ENCODE results near the gene CCND2. TPM values are rescaled to one million over a fixed set of nuclear protein-coding genes. Genes with fewer than 3 reads are reported as not detected.

Gene CCND2
- total and polyA plus RNA-seq, 3 donors from 2014 or later, result 7.9 to 21.3 (median 19.9) TPM

DNA sequence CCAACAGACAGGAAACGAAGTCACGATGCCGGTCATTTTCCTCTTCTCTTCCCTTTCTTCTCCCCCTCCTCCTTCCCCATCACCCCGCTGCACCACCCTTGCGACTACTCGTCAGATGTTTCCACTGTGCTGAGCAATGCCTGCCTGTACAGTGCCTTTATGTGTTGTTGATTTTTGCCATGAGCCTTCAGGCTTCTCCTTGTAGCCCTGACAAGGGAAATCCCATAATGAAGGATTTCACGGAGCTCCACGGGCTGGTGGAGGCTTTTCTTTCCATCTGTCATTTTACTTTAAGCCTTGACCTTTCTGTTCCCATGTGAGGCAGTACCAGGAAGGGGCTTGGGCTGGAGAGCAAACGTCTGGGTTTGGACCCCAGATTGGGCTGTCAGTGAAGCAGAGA lies 28.7 kb upstream of the CCND2 start:
- Histone ChIP-seq H3K4me3 (no peak overlapping the region), H3K27me3 (no peaks in the 10 kb centered on the region), H3K9me3 (no peaks in the 10 kb centered on the region), H3K36me3 (ENCODE audit: low read depth, missing control alignments) (no peaks in the 10 kb centered on the region), H3K4me1 (no peaks in the 10 kb centered on the region), H3K27ac (no peak overlapping the region)
- intact Hi-C loops (cut with DNase I; ENCODE audit: low total_unique reads), result no loop called here
- no peak for DNase-seq
- 73 to 82% methylated on average over 9 of the region's 9 CpGs for WGBS, 2 donors
- no peak for TF ChIP-seq POLR2A (IDR thresholded peaks at IDR 0.05)
- TF ChIP-seq, protein P1, sequence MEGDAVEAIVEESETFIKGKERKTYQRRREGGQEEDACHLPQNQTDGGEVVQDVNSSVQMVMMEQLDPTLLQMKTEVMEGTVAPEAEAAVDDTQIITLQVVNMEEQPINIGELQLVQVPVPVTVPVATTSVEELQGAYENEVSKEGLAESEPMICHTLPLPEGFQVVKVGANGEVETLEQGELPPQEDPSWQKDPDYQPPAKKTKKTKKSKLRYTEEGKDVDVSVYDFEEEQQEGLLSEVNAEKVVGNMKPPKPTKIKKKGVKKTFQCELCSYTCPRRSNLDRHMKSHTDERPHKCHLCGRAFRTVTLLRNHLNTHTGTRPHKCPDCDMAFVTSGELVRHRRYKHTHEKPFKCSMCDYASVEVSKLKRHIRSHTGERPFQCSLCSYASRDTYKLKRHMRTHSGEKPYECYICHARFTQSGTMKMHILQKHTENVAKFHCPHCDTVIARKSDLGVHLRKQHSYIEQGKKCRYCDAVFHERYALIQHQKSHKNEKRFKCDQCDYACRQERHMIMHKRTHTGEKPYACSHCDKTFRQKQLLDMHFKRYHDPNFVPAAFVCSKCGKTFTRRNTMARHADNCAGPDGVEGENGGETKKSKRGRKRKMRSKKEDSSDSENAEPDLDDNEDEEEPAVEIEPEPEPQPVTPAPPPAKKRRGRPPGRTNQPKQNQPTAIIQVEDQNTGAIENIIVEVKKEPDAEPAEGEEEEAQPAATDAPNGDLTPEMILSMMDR (IDR thresholded peaks at IDR 0.05), result no peak

DNA sequence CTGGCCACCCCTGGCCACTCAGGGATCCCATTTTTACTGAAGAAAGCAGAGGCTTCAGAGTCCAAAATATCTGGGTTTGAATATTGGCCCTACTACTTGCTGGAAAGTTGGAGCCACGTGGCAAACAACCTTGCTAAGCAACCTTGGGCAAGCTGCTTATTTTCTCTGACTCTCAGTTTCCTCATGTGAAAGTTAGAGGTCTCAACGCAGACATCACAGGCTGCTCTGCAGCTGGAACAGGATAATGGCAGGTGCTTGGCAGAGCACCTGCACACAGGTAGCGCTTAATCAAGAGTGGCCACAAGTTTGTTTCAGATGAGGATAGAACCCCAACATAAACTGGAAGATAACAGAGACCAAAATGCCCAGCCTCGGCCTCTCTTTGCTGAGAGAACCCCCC lies 28.1 kb upstream of the CCND2 start:
- TF ChIP-seq, protein P1 (IDR thresholded peaks at IDR 0.05), result no peak
- TF ChIP-seq POLR2A (IDR thresholded peaks at IDR 0.05), result no peak
- H3K4me3 ChIP-seq, result no peak overlapping the region
- DNase-seq, result no peak
- H3K4me1 ChIP-seq, result no peaks in the 10 kb centered on the region
- H3K27me3 ChIP-seq, result no peaks in the 10 kb centered on the region
- 81 to 93% methylated on average over 4 of the region's 4 CpGs for WGBS, 2 donors
- H3K9me3 ChIP-seq, result no peaks in the 10 kb centered on the region
- intact Hi-C loops (cut with DNase I; ENCODE audit: low total_unique reads), result no loop called here
- H3K36me3 ChIP-seq (ENCODE audit: low read depth, missing control alignments), result no peaks in the 10 kb centered on the region
- H3K27ac ChIP-seq, result no peak overlapping the region

DNA sequence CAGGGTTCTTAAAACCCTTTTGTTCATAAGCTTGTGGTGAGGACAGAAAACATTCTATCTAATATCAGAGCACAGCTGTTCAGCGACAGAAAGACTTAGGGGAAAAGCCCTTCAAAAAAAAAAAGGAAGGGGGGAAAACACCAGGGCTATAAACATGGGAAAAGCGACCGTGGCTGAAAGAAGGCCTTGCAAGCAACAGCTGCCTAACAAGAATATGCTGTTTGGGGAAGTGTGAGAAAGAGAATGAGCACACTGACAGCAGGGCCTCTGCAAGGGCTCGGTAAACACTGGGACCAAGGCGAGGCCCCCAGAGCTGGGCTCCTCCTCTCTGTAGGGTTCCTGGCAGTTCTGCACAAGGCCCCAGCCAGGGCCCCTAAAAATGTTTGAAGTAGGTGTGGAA lies 27.4 kb upstream of the CCND2 start:
- intact Hi-C loops (cut with DNase I; ENCODE audit: low total_unique reads), result no loop called here
- TF ChIP-seq, protein P1 (IDR thresholded peaks at IDR 0.05), result no peak
- no peak for TF ChIP-seq POLR2A (IDR thresholded peaks at IDR 0.05)
- no peak for DNase-seq
- Histone ChIP-seq H3K27me3 (no peaks in the 10 kb centered on the region), H3K36me3 (ENCODE audit: low read depth, missing control alignments) (no peaks in the 10 kb centered on the region), H3K4me1 (no peaks in the 10 kb centered on the region), H3K4me3 (no peak overlapping the region), H3K9me3 (no peaks in the 10 kb centered on the region), H3K27ac (no peak overlapping the region)
- 52 to 64% methylated on average over 5 of the region's 5 CpGs for whole genome bisulfite sequencing, 2 donors

DNA sequence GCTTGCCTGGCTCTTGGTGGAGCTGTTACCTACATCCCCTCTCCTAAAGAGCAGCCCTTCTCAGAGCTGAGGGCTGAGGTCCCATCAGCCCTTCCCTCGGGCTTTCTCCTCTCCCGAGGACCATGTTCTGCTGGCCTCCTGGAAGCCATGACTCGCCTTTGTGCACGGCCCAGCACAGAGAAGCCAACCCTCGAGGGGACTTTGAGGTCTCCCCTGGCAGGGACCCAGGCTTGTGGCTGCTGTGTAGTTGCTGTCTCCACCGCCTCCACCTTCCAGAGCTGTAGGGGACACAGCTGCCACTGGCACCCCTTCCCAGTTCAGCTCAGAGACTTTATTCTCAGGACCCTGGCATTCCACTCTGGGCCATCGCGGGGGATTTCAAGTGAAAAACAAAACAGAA lies 22.9 kb upstream of the CCND2 start:
- H3K27ac ChIP-seq, result no peak overlapping the region
- no peaks in the 10 kb centered on the region for H3K27me3 ChIP-seq
- H3K4me3 ChIP-seq, result no peak overlapping the region
- WGBS, 2 donors, result 80 to 84% methylated on average over 8 of the region's 8 CpGs
- intact Hi-C loops (cut with DNase I; ENCODE audit: low total_unique reads), result no loop called here
- no peak for DNase-seq
- no peaks in the 10 kb centered on the region for H3K9me3 ChIP-seq
- TF ChIP-seq POLR2A (IDR thresholded peaks at IDR 0.05), result no peak
- TF ChIP-seq, protein P1 (IDR thresholded peaks at IDR 0.05), result no peak
- H3K4me1 ChIP-seq, result no peaks in the 10 kb centered on the region
- no peaks in the 10 kb centered on the region for H3K36me3 ChIP-seq (ENCODE audit: low read depth, missing control alignments)

DNA sequence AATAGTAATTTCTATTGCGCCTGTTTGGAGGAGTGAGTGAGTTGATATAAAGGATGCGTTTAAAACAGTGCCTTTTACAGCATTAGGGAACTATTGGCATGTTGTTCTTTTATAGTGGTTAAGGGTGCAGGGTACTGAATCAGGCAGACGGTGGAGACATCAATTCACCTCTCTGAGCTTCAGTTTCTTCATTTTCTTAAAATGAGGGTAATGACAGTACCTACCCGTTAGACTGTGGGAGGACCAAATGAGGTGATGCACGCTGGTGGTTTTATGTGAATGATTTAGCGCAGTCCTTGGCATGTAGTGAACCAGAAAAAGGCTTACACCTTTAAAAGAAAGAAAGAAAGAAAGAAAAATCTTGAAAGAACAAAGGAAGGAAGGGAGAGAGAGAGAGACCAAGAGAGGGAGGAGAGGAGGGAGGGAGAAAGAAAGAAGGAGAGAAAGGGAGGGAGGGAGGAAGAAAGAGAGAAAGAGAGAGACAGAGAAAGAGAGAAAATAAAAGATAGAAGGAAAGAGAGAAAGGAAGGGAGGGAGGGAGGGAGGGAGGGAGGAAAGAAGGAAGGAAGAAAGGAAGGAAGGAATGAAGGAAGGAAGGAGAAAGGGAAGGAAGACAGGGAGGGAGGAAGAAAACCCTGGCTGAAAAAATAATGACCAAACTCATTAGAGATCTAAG lies 22.2 kb upstream of the CCND2 start:
- 78 to 80% methylated on average over 6 of the region's 6 CpGs for WGBS, 2 donors
- no peaks in the 10 kb centered on the region for H3K27me3 ChIP-seq
- no peak for TF ChIP-seq POLR2A (IDR thresholded peaks at IDR 0.05)
- TF ChIP-seq, protein P1 (IDR thresholded peaks at IDR 0.05), result no peak
- H3K36me3 ChIP-seq (ENCODE audit: low read depth, missing control alignments), result no peaks in the 10 kb centered on the region
- DNase-seq, result no peak
- H3K4me1 ChIP-seq, result no peaks in the 10 kb centered on the region
- intact Hi-C loops (cut with DNase I; ENCODE audit: low total_unique reads), result no loop called here
- H3K9me3 ChIP-seq, result no peaks in the 10 kb centered on the region
- H3K27ac ChIP-seq, result no peak overlapping the region
- H3K4me3 ChIP-seq, result no peak overlapping the region

Data from testis (tissue), 3 donors.